IPS-11a (cell line): Measurements from ENCODE around the gene CTBP1.

Experiments
- H3K4me3 ChIP-seq: one replicate; pipeline ENCODE4 v1.5.1; 2013; ENCODE audit warnings: low read depth, low read length, control low read depth

CTBP1 gene

DNA sequence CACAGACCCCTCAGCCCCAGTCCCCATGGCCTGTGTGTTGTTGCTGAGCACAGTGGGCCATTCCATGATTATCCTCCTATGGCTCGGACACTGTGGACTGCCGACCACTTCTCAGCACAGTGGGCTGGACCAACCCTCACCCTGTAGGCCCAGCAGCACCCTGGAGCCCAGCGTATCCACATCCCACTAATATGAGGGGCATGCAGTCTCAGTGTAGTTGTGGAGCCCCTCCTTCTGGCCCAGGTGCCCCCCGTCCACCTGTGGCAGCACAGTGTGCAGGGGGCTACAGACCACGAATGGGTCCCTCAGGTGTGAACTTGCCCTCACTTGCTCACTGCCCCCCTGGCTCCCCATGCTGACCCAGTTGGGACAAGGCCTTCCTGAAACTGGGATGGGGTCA lies 84.5 kb downstream of the CTBP1 start:
- no peak overlapping the region for H3K4me3 ChIP-seq

DNA sequence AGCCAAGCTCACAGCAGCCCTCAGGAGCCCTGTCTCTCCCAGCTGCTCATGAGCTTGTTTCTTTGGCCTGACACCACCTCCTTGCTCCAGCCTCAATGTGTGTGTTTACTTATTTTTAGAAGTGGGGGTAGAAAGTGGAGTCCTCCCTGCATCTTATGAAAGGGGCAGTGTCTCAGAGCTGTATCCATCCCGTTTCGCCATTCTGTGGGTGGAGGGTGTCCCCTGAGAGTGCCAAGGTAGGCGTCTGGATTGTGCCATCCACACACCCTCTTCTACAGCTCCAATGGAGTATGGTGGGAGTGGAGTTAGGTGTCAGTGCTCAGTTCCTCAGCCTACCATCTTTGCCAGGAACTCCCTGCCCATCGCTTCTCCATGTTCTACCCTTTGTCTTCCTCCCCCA lies 84.9 kb downstream of the CTBP1 start:
- H3K4me3 ChIP-seq = no peak overlapping the region
